HG03521 (cell line): ENCODE results near the gene YDJC.
"Not testable (repeated sequence)": the region's sequence is repeated elsewhere in the genome, so short reads cannot be mapped to it uniquely, and the experiment has no call there.

Experiments used
- ATAC-seq: cut with Tn5 transposase; IDR thresholded peaks from one replicate; pipeline ENCODE4 v1.9.1; 2021; ENCODE audit warnings: mild to moderate bottlenecking, moderate library complexity; ENCODE audit not compliant: unreplicated experiment

The YDJC gene

GRCh38 chr22:21652010-21652546 is 22.3 kb upstream of the YDJC start:
- ATAC-seq, result peak; percentile 80

- peak; percentile 2 for ATAC-seq
Measured at GRCh38 chr22:21651521-21652009, 21.7 kb upstream of the YDJC start.

- ATAC-seq, result no peak
Measured at GRCh38 chr22:21650823-21651520, 21.1 kb upstream of the YDJC start.

GRCh38 chr22:21650280-21650679 is 20.5 kb upstream of the YDJC start:
- no peak for ATAC-seq

DNA sequence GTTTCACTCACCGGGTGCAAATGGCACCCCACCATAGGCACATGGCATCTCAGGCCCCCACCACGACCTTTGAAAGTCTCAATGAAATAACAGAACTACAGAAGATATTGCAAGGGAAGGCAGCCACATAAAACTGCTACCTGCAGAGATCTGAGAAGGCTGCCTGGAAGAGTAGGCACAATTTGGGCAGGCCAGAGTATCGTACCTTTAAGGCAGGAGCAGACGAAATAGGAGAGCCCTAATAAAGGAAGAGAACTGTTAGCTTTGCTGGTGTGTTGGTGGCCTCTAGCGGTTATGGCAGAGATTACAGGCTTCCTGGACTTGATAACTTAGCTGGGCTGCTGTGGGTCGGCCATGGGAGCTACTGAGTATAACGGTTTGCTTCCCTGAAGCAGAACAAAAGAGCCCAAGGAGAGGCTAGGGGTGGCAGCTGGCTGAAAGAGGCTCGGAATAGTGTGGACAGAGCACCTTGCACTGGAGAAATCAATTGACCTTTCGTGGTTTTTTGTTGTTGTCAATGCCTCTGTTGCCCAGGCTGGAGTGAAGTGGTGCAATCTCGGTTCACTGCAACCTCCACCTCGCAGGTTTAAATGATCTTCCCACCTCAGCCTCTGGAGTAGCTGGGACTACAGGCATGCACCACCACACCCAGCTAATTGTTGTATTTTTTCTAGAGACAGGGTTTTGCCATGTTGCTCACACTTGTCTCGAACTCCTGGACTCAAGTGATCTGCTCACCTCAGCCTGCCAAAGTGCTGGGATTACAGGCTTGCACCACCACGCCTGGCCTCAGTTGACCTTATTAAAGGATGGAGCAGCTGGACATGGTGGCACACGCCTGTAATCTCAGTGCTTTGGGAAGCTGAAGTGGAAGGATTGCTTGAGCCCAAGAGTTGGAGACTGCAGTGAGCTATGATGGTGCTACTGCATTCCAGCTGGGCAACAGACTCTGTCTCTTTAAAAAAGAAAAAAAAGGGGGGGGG is 17.1 kb upstream of the YDJC start:
- ATAC-seq, result no peak

DNA sequence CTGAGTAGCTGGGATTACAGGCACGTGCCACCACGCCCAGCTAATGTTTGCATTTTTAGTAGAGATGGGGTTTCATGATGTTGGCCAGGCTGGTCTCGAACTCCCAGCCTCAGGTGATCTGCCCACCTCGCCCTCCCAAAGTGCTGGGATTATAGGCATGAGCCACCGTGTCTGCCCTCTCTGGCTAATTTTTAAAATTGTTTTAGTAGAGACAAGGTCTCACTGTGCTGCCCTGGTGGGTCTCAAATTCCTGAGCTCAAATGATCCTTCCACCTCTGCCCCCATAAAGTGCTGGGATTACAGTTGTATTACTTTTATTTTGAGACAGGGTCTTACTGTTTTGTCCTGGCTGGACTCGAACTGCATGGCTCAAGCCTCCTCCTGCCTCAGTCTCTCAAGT is 15.7 kb upstream of the YDJC start:
- not testable (repeated sequence) for ATAC-seq

- no peak for ATAC-seq
Measured at GRCh38 chr22:21643533-21644357, 13.9 kb upstream of the YDJC start.

DNA sequence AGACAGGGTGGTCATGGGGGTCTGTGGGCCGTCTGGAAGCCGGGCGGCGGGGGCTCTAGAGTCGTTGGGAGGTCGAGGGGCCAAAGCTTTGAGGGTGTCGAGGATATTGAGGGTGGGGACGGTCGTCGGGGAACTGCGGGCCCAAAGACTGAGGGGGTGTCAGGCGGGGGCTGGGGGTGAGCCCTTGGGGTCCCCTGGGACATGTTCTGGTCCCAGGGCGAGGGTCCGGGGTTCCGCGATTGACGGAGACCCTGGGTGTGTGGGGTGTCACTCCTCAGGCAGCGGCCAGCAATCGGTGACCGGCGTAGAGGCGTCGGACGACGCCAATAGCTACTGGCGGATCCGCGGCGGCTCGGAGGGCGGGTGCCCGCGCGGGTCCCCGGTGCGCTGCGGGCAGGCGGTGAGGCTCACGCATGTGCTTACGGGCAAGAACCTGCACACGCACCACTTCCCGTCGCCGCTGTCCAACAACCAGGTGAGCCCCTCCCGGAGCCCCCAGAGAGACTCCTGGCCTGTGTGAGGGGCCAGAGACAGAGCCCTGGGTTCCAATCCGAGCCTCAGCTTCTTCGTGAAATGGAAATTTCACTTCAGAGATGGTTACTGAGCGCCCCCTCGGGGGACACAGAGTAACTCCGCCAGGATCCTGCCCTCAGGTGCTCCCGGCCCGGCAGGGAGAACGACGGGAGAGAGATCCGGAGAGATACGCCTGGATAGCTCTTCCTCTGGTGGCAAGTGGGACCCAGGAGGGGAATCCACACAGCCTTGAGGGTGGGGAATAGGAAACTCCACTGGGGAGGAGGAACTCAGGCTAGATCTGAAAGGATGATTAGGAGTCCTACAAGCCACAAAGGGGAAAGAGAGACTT is 13.0 kb upstream of the YDJC start:
- ATAC-seq, result no peak

DNA sequence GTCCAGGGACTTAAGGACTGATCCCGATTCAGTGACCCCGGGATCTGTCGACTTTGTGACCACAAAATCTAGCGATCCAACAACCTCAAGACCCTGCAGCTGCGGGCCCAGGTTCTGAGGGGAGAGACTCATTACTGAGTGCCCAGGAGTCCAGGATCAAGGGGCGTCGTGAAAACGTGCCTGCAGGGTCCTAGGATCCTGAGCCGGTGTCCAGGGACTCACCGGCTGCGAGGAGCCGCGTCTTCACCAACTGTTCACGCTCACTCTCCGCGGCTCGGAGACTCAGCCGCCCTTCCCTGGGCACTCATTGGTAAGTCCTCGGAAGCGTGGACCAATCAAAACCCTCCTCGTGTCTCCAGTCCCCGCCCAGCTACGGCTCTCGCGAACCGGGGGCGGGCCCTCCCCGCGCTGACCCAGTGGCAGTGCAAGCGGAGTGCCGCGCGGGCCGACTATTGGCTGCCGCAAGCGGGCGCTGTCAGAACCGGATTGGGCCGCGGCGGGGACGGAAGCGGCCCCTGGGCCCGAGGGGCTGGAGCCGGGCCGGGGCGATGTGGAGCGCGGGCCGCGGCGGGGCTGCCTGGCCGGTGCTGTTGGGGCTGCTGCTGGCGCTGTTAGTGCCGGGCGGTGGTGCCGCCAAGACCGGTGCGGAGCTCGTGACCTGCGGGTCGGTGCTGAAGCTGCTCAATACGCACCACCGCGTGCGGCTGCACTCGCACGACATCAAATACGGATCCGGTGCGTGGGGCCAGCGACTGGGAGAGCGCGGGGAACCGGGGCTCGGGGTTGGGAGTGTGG is 12.2 kb upstream of the YDJC start, which contains the start of gene SDF2L1:
Gene SDF2L1 (plus strand): TSS at position 514 of the 795 bp plus-strand sequence. CDS start 35 bp downstream, at position 549.
- peak; percentile 93 for ATAC-seq

DNA sequence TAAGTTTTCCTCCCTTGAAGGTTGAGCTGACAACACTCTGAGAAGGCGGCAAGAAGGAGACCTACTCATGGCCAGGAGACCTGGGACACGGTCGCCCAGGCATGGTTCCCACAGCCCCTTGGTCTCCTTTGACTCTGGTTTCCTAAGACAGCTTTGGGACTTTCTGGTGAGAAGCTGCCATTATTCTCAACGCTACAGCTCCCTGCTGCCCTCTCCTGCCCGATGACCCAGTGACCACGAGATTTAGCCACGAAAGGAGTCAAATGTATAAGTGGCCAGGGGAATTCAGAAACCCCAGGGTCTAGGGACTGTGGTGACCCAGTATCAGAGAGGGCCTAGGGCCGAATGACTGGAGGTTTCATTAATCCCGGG is 11.6 kb upstream of the YDJC start:
- ATAC-seq, result no peak

DNA sequence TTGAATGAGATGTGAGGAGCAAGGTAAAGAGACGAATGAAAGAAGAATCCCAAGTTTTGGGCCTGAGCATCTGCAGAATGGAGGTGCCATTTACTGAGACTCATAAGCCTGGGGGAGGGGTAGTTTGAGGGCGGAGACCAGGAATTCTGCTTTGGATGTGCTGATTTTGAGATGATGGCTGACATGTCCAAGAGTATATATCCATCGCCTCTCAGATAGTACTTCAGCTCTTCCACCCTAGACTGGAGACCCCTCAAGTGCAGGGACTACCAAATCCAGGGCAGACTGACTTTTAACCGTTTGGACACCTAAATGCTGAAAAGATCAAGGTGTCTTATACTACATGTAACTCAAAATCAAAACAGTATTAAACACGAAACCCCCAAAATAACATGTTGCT is 11.0 kb upstream of the YDJC start:
- no peak for ATAC-seq

- ATAC-seq, result no peak
Measured at GRCh38 chr22:21639359-21639758, 9.5 kb upstream of the YDJC start.

GRCh38 chr22:21637450-21637849 is 7.6 kb upstream of the YDJC start:
- not testable (repeated sequence) for ATAC-seq

- ATAC-seq, result no peak
Measured at GRCh38 chr22:21636629-21637218, 6.9 kb upstream of the YDJC start.

GRCh38 chr22:21635771-21636510 is 6.1 kb upstream of the YDJC start:
- no peak for ATAC-seq

GRCh38 chr22:21634844-21635243 is 5.0 kb upstream of the YDJC start:
- no peak for ATAC-seq

DNA sequence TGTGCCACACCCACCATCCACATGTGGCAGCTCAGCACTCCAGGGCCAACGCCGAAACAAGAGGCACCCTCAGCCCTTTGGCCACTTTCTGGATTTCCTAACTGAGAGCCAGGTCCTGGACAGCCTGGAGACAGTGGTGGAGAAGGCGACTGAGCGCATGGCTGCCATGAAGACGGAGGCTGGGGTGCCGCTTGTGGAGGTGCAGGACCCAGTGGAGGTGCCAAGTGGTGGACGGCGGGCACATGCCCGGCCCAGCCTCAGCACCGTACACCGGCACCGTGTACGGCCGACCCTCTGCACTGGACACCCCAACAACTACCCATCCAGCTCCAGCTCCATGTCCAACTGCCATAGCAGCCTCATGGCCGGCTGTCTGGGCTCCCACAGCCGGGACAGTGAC is 4.3 kb upstream of the YDJC start:
- ATAC-seq, result no peak

DNA sequence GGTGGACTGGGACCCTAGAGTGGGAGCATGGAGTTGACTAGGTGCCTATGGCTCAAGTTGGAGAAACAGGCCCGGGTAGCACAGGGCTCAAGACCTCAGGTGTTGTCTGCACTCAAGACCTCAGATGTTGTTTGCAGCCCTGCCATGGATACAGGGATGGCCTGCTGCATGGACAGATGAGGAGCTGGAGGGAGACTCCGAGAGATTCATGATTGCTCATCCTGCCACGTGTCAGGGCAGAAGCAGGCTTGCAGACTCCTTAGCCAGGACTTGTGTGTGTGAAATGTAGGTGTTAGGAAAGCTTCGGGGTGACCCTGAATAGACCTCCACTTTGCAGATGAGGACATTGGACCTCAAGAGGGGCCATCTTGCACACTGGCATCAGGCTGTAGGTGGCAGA is 3.7 kb upstream of the YDJC start:
- no peak for ATAC-seq
